Epithelial cell of esophagus (primary cell): Measurements from ENCODE around the gene NAALADL1.

Source experiments
- DNase-seq: peaks from one replicate; pipeline ENCODE4 v3.0.0; 2010; ENCODE audit warnings: low read depth
- H3K4me3 ChIP-seq: 2 replicates; pipeline ENCODE4 v1.5.1; 2011; ENCODE audit warnings: mild to moderate bottlenecking, low read length, control low read depth
- CTCF ChIP-seq: IDR thresholded peaks from 2 replicates; pipeline ENCODE4 v1.5.1; 2011; ENCODE audit warnings: low read depth, mild to moderate bottlenecking, low read length, control low read depth, inconsistent platforms; ENCODE audit not compliant: insufficient read depth; ENCODE audit errors: missing control alignments

The NAALADL1 gene

GRCh38 chr11:65053827-65054508, 4.4 kb downstream of the NAALADL1 start:
- no peak for TF ChIP-seq CTCF
- H3K4me3 ChIP-seq, result no peak overlapping the region
- DNase-seq, result no peak

- no peak for DNase-seq
- no peak overlapping the region for H3K4me3 ChIP-seq
- TF ChIP-seq CTCF, result no peak
Observed at GRCh38 chr11:65051398-65051858, 6.9 kb downstream of the NAALADL1 start.

GRCh38 chr11:65047581-65048422, 10.6 kb downstream of the NAALADL1 start:
- no peak for TF ChIP-seq CTCF
- DNase-seq, result no peak
- peak overlapping the region; percentile 35 for H3K4me3 ChIP-seq

GRCh38 chr11:65045728-65046127, 12.6 kb downstream of the NAALADL1 start:
- no peak overlapping the region for H3K4me3 ChIP-seq
- TF ChIP-seq CTCF, result no peak
- no peak for DNase-seq

- TF ChIP-seq CTCF, result no peak
- H3K4me3 ChIP-seq, result no peak overlapping the region
- DNase-seq, result no peak
Observed at GRCh38 chr11:65045061-65045460, 13.3 kb downstream of the NAALADL1 start.

GRCh38 chr11:65043881-65044501, 14.4 kb downstream of the NAALADL1 start:
- DNase-seq, result no peak
- no peak for TF ChIP-seq CTCF
- H3K4me3 ChIP-seq, result no peak overlapping the region
